Panc1 (cell line): ENCODE data around the gene TIMELESS. TPM values are rescaled to one million over a fixed set of nuclear protein-coding genes. Genes with fewer than 3 reads are reported as not detected.

Experiments used
- ATAC-seq: fragments of 200-7000 bp; cut with Tn5 transposase; 2 replicates; pipeline ENCODE4 v1.9.1; 2020; ENCODE audit warnings: mild to moderate bottlenecking, moderate library complexity
- BruUV-seq: library from RNA; stranded (reverse); fragments of 400-500 nt; replicated peaks from 2 replicates; lab custom pipeline; 2021; lab: Mats Ljungman, UMichigan
- CTCF ChIA-PET: fragments of 300-600 bp; sonication (Branson Sonifier 250); formaldehyde crosslinking; loops from one replicate; lab custom pipeline; 2022; ENCODE audit warnings: antibody characterized with exemption; lab: Charles Lee
- POLR2A ChIA-PET: fragments of 300-600 bp; sonication (Branson Sonifier 250); formaldehyde crosslinking; loops from one replicate; lab custom pipeline; 2022; ENCODE audit warnings: antibody characterized with exemption; lab: Charles Lee
- DNase-seq: peaks from one replicate; pipeline ENCODE4 v3.0.0-alpha.2; 2010; ENCODE audit warnings: low read depth, low spot score
- H3K27ac ChIP-seq: 2 replicates; pipeline ENCODE4 v1.5.1; 2011; ENCODE audit warnings: mild to moderate bottlenecking, low read length, inconsistent platforms
- H3K27me3 ChIP-seq: fragments of 200-500 bp; sonication (Bioruptor generic); 2 replicates; pipeline ENCODE4 v1.6.0; 2014; ENCODE audit warnings: low read length, inconsistent platforms; ENCODE audit not compliant: control insufficient read depth, insufficient read depth
- H3K36me3 ChIP-seq: fragments of 200-500 bp; sonication (Bioruptor generic); 2 replicates; pipeline ENCODE4 v1.5.1; 2014; ENCODE audit warnings: inconsistent platforms, mild to moderate bottlenecking, low read length, moderate library complexity; ENCODE audit not compliant: control insufficient read depth, insufficient read depth
- H3K4me1 ChIP-seq: 2 replicates; pipeline ENCODE4 v1.5.1; 2011; ENCODE audit warnings: inconsistent platforms, mild to moderate bottlenecking, low read length, moderate library complexity; ENCODE audit not compliant: control insufficient read depth, insufficient read depth
- H3K4me3 ChIP-seq, 2 experiments: 2 replicates each; pipeline ENCODE4 v1.5.1; 2011 to 2012; ENCODE audit warnings: low read depth in 2 of 2, low read length in 2 of 2, mild to moderate bottlenecking in 2 of 2, inconsistent platforms in 1 of 2, moderate library complexity in 1 of 2
- H3K9me3 ChIP-seq: fragments of 200-500 bp; sonication (Bioruptor generic); 2 replicates; pipeline ENCODE4 v1.5.1; 2014; ENCODE audit warnings: low read depth, mild to moderate bottlenecking, inconsistent platforms, low read length, moderate library complexity; ENCODE audit not compliant: control insufficient read depth, insufficient read depth
- POLR2AphosphoS5 ChIP-seq: IDR thresholded peaks from 2 replicates; pipeline ENCODE4 v1.6.1; 2012; ENCODE audit warnings: mild to moderate bottlenecking, low read depth, low read length, moderate library complexity
- SIN3A ChIP-seq: IDR thresholded peaks from 2 replicates; pipeline ENCODE4 v1.6.1; 2012; ENCODE audit warnings: low read depth, mild to moderate bottlenecking, low read length, moderate library complexity, borderline replicate concordance; ENCODE audit not compliant: insufficient read depth
- TCF7L2 ChIP-seq: IDR thresholded peaks from 2 replicates; pipeline ENCODE4 v1.6.1; 2011; ENCODE audit warnings: mild to moderate bottlenecking, low read depth, low read length, inconsistent platforms
- in situ Hi-C: cut with HindIII; loops from 2 replicates; pipeline ENCODE4 v1.10.0; 2016; ENCODE audit warnings: low sequenced_read_pairs, low pct_unique_long_range_greater_than_20kb
- intact Hi-C: fragments of 100-400 bp; cut with micrococcal nuclease; formaldehyde crosslinking; loops from one replicate; pipeline ENCODE4 v1.10.0; 2022; ENCODE audit not compliant: unreplicated experiment
- total RNA-seq: library from RNA; stranded (reverse); gene quantifications from one replicate; pipeline ENCODE4 v1.2.1, GENCODE V29; 2021; ENCODE audit not compliant: unreplicated experiment
- TF ChIP-seq, protein P1 (sequence below), 2 experiments: IDR thresholded peaks; 2 replicates each; pipeline ENCODE4 v1.6.1; 2011 to 2012; ENCODE audit warnings: low read depth in 2 of 2, control low read depth in 1 of 2, low read length in 1 of 2, mild to moderate bottlenecking in 1 of 2, moderate library complexity in 1 of 2; ENCODE audit not compliant: insufficient read depth in 1 of 2
- TF ChIP-seq, protein P2 (sequence below): fragments of 450-650 bp; IDR thresholded peaks from 2 replicates; pipeline ENCODE4 v1.5.1; 2017; ENCODE audit warnings: mild to moderate bottlenecking

The TIMELESS gene
- total RNA-seq, 1 experiment from 2014 or later, result 46.2 TPM

- intact Hi-C loops (no loop called here), in situ Hi-C loops (no loop called here)
- no peak for DNase-seq
- Histone ChIP-seq H3K4me3 (no peak overlapping the region), H3K4me1 (no peaks in the 10 kb centered on the region), H3K9me3 (no peaks in the 10 kb centered on the region), H3K27ac (no peak overlapping the region), H3K36me3 (no peaks in the 10 kb centered on the region), H3K27me3 (no peaks in the 10 kb centered on the region)
- no TSS peak for BruUV-seq
- ChIA-PET POLR2A (no interaction called here), CTCF (no interaction called here)
- no peak for ATAC-seq
- TF ChIP-seq POLR2AphosphoS5 (no peak), TCF7L2 (no peak), SIN3A (no peak)
- TF ChIP-seq, protein P1, sequence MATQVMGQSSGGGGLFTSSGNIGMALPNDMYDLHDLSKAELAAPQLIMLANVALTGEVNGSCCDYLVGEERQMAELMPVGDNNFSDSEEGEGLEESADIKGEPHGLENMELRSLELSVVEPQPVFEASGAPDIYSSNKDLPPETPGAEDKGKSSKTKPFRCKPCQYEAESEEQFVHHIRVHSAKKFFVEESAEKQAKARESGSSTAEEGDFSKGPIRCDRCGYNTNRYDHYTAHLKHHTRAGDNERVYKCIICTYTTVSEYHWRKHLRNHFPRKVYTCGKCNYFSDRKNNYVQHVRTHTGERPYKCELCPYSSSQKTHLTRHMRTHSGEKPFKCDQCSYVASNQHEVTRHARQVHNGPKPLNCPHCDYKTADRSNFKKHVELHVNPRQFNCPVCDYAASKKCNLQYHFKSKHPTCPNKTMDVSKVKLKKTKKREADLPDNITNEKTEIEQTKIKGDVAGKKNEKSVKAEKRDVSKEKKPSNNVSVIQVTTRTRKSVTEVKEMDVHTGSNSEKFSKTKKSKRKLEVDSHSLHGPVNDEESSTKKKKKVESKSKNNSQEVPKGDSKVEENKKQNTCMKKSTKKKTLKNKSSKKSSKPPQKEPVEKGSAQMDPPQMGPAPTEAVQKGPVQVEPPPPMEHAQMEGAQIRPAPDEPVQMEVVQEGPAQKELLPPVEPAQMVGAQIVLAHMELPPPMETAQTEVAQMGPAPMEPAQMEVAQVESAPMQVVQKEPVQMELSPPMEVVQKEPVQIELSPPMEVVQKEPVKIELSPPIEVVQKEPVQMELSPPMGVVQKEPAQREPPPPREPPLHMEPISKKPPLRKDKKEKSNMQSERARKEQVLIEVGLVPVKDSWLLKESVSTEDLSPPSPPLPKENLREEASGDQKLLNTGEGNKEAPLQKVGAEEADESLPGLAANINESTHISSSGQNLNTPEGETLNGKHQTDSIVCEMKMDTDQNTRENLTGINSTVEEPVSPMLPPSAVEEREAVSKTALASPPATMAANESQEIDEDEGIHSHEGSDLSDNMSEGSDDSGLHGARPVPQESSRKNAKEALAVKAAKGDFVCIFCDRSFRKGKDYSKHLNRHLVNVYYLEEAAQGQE (IDR thresholded peaks at IDR 0.05; ENCODE audit: insufficient read depth in 1 of 2, low read depth in 2 of 2, low read length in 1 of 2), result no peak
These were observed 8.6 kb upstream of the TIMELESS start for GRCh38 chr12:56457817-56458216.

DNA sequence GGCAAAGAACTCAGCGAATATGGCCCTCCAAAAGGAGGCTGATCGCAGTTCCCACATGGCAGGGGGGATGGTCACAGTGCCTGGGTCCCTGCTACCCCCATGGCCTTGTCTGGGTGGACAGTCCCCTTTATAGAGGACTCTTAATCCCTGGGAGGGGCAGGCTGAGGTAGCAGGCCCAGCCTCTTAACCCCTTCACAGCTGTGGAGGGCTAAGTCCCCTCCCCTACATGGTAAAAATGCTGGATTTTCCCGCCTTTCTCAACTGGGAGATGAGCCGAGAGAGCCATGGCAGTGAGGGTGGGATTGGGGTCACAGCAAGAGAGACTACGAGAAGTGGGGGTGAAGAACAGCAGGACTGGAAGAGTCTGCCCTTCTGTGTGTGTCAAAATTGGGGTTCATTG is 5.3 kb upstream of the TIMELESS start, which contains the start of gene MIP:
Gene MIP, minus strand, starts transcription at position 101 of the 400 bp plus-strand sequence. Its CDS starts 44 bp downstream, at position 57.
- POLR2A ChIA-PET, result no interaction called here
- H3K27me3 ChIP-seq, result no peaks in the 10 kb centered on the region
- DNase-seq, result no peak
- no peak within 1 kb of the TSS for H3K4me3 ChIP-seq
- no peak for TF ChIP-seq TCF7L2
- TF ChIP-seq SIN3A, result no peak
- intact Hi-C loops (no loop called here), in situ Hi-C loops (no loop called here)
- no TSS peak for BruUV-seq
- H3K27ac ChIP-seq, result no peak within 1 kb of the TSS
- CTCF ChIA-PET, result no interaction called here
- no peak for ATAC-seq
- H3K36me3 ChIP-seq, result no peaks in the 10 kb centered on the region
- H3K4me1 ChIP-seq, result no peaks in the 10 kb centered on the region
- H3K9me3 ChIP-seq, result no peaks in the 10 kb centered on the region

DNA sequence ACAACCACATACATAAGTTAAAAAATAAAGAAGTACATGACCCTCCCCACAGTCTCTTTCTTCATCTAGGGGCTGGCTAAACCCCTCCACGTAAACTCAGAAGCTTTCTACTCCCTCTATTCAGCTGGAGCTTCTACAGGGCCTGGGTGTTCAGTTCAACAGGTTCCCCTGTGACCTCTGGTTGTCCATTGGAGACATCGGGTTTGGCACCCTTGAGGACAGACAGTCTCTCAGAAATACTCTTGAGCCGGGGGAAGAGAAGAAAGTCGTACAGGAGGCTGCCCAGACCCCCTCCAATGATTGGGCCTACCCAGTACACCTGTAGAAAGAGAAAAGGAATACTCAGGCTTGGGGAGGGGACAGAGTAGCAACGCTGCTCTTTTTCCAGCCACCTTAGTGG is 1.9 kb upstream of the TIMELESS start:
- Histone ChIP-seq H3K27ac (no peak overlapping the region), H3K9me3 (no peaks in the 10 kb centered on the region), H3K36me3 (no peaks in the 10 kb centered on the region), H3K4me3 (no peak overlapping the region), H3K4me1 (0 out of 2 replicates have a peak, but pooled peaks cover 5% of the 10 kb centered on the region), H3K27me3 (no peaks in the 10 kb centered on the region)
- TF ChIP-seq POLR2AphosphoS5 (no peak), TCF7L2 (no peak), SIN3A (no peak)
- TF ChIP-seq, protein P1 (IDR thresholded peaks at IDR 0.05; ENCODE audit: insufficient read depth in 1 of 2, low read depth in 2 of 2, low read length in 1 of 2), result no peak
- TF ChIP-seq, protein P2, sequence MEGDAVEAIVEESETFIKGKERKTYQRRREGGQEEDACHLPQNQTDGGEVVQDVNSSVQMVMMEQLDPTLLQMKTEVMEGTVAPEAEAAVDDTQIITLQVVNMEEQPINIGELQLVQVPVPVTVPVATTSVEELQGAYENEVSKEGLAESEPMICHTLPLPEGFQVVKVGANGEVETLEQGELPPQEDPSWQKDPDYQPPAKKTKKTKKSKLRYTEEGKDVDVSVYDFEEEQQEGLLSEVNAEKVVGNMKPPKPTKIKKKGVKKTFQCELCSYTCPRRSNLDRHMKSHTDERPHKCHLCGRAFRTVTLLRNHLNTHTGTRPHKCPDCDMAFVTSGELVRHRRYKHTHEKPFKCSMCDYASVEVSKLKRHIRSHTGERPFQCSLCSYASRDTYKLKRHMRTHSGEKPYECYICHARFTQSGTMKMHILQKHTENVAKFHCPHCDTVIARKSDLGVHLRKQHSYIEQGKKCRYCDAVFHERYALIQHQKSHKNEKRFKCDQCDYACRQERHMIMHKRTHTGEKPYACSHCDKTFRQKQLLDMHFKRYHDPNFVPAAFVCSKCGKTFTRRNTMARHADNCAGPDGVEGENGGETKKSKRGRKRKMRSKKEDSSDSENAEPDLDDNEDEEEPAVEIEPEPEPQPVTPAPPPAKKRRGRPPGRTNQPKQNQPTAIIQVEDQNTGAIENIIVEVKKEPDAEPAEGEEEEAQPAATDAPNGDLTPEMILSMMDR, result no peak
- no TSS peak for BruUV-seq
- intact Hi-C loops (no loop called here), in situ Hi-C loops (no loop called here)
- no peak for ATAC-seq
- ChIA-PET POLR2A (no interaction called here), CTCF (interaction anchor here (0.7 kb wide), 1 partner anchor 13 kb away, joined by 12 read pairs; no protein-coding TSS in a partner anchor)
- DNase-seq, result no peak
